GM23248 (cell line): ENCODE data around the gene GAS2L1.

ENCODE experiments used
- EZH2 ChIP-seq: fragments of 200-600 bp; sonication (generic); IDR thresholded peaks from 2 replicates; pipeline ENCODE4 v1.6.1; 2018; ENCODE audit warnings: antibody characterized with exemption, mild to moderate bottlenecking; ENCODE audit not compliant: insufficient read depth, poor library complexity, severe bottlenecking
- EZH2phosphoT487 ChIP-seq: fragments of 200-600 bp; sonication (generic); IDR thresholded peaks from 2 replicates; pipeline ENCODE4 v1.6.1; 2018; ENCODE audit warnings: antibody characterized with exemption, moderate library complexity, mild to moderate bottlenecking, low read depth; ENCODE audit not compliant: insufficient read depth

DNA sequence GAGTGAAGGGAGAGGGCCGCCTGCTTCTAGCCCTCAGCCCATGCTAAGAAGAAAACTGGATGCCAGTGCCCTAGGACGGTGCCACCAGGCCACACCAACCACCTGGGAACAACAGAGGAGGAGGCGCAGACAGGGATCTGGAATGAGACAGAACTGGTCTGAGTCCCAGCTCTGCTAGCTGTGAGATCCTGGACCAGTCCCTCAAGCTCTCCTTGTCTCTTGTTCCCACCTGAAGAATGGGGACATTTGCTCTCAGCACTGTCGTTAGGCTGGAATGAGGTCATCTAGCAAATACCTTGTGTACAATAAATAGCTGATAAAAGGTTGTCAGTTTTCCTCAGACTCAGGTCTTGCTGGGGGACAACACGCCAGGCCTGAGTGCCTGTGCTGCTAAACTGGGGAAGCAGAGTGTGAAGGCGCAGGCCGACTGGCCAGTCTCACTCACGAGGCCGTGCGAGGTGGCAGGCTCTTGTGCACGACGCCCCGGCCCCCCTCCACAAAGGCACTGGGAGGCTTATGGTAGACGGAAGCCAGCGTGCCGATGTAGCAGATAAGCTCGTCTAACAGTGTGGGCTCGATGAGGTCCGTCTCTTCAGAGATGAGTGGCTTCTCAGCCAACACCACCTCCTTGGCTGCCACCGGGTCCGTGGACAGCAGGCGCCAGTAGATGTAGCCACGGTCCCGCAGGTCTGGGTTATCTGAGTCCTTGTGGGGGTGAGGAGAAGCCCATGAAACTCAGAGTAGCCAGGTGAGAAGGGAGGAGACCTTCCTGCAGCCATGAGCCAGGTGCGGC, 34.8 kb downstream of the GAS2L1 start:
- TF ChIP-seq EZH2 (no peak), EZH2phosphoT487 (no peak)
